Ecto neural progenitor cell (in vitro differentiated cells): ENCODE data around the gene TAF10.

Experiments used
- DNase-seq: peaks from one replicate; pipeline ENCODE4 v3.0.0-alpha.2; 2018; ENCODE audit warnings: low spot score

Gene TAF10

DNA sequence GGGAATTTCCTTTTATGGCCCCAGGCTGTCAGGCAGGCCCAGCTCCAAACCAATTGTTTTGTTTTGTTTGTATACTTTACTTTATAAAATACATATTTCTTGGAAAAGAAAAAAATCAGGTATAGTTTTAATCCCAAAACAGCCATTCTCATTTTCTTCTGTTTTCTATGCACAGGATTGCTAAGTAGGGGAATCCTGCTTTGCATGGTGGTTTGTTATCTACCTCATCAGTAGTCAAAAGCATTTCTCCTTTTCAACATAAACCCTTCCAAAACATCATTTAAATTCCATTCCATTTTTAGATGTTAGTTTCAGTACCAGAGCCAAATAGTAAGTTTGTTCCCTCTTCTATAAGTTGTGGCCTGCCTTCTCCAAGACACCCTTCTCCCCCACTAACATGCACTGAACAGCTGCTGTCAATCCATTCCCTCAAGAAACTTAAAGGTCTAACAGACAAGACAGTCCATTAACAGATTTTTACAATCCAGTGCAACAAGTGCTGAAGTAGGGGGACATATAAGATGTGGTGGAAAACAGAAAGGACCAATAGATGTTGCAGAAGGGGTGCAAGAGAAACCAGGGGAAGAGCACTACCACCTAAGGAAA lies 4.7 kb downstream of the TAF10 start:
- peak; percentile 6 for DNase-seq

DNA sequence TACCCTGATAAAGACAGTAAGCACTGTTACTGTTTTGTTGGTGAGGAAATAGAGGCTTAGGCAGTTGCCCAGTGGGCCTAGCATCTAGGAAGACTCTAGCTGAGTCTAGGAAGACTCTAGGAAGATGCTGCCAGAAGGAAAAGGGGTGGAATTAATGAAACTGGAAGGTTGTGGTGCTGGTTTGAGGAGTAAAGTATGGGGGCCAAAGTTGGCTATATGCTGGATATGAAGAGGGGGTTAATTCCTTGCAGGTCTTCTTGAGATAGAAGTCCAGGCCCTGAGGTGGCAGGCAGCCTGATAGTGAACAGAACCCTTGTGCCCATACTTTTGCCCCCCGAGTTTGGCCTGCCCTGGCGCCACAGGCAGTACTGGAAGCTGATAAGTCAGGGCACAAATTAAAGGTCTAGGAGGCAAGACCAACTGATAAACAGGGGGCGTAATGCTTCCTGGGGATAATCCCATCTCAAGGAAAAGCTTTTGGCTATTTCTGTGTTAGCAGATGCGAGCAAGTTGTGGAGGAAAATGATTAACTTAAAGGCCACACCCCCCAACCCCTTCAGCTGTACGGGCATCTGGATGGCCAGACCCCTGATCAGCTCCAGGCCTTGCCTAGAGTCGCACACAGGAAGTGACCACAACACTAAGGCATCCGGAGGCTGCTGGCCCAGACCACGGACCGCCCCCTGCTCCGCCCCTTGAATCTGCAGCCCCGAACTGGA lies 5.4 kb downstream of the TAF10 start:
- DNase-seq, result peak; percentile 92

GRCh38 chr11:6604790-6605189 lies 7.2 kb downstream of the TAF10 start:
- DNase-seq, result peak; percentile 14

GRCh38 chr11:6604081-6604626 lies 7.9 kb downstream of the TAF10 start:
- peak; percentile 71 for DNase-seq

GRCh38 chr11:6603287-6604080 lies 8.5 kb downstream of the TAF10 start, which contains the start of the genes ILK and RRP8:
ILK (plus strand) TSS chr11:6603774; CDS start chr11:6604272, 498 bp downstream.
RRP8 (minus strand) TSS chr11:6603616; CDS start chr11:6603502, 114 bp downstream.
- peak; percentile 95 for DNase-seq

DNA sequence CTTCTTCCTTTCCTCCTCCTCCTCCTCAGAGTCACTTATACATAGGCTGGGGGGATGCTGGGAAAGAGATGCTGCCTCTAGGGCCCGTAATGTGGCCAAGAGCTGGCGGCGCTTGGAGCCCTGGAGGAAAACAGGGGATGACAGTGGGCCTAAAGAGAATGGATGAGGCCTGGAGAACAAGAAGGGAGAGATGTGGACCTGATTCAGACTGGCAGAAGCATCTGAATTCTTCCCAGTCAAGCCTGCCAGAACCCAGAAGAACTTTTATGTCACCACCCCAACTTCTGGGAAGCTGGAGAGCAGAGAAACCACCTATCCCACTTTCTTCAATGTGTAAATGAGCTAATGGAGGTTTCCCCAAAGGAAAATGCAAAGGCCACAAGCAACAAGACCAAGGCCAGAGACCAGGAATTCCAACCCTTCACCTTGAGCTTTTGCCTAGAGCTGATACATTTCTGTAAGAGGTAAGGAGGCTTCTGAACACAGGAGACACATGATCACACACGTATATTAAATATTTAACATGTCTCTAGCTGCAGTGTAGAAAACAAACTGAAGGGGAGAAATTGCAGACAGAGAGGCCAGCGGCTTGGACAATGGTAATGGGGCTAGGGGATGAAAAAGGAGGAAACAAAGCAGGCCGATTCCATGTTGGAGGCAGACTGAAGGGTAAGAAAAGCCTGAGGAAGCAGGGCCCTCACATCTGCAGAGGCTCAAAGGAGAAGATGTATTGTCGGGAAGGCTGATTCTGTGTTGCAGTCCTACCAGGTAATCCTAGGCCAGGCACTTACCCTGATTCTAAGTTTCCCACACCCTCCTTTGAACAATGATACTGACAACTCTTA lies 9.7 kb downstream of the TAF10 start:
- peak; percentile 34 for DNase-seq

GRCh38 chr11:6601041-6601461 lies 11.0 kb downstream of the TAF10 start:
- DNase-seq, result peak; percentile 30

DNA sequence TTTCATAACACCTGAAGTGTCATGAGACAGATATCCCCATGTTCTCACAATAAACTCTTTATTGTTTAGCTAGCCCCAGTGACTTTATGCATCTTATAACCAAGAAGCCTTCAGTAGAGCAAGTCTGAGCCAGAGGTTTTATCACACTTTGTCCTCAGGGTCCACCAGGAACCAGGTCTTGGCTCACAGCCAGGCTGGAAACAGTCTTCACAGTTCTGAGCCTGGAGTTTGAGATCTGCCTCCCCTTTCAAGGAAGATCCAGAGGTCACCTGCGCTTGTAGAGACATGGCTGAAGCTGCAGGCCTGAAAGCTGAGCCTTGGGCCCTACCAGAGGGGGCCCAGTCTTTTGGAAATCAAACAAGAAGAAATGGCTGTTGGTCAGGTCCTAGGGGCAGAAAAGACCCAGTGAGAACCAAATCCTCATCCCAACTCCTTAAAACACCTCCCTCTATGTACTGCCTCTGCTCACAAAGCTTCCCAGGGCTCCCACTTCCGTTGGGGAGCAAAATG lies 12.1 kb downstream of the TAF10 start:
- no peak for DNase-seq

DNA sequence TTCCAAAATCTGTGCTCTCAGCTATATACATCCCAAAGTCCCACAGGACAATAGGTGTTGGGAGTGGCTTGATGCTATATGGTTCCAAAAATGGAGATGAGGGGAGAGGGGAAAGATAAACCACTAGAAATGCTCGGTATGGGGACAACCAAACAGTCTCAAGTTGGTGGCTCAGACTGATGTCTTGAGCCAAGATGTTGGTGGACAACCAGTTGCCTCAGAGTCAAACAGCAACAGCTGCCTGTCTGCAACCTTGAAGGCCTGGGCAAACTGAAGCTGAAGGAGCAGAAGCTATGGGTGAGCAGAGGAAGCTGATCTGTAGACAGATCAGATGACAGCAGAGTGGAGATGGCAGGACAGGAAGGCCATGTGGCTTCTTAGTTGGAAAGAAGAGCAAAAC lies 12.6 kb downstream of the TAF10 start:
- DNase-seq, result no peak

- no peak for DNase-seq
These were observed 13.5 kb downstream of the TAF10 start for GRCh38 chr11:6598555-6598954.

DNA sequence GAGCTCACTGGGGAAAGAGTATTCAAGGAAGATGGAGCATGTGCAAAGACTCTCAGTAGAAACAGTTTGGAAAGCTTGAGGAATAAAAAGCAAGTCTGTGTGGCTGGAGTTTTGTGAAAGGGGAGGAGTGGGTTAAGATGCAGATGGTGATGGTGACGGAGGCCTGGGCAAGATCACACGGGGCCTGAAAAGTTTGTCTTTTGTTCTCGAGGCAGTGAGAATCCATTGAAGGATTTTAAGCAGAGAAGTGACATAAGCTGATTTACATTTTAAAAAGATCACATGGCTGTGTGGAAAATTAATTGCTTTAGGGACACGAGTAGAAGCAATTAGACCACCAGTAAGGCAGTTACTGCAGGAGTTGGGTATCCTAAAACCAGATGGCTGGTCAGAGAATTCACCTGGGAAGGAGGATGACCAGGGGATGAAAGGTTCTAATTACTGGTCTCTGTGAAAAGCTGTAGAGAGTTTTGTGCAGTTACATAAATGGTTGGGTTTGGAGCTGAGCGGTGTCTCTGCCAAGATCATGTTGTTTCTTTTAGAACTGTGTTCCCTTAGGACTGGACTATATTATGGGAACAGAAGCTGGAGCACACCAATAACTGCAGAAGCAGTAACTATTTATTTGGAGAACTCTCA lies 15.7 kb downstream of the TAF10 start:
- no peak for DNase-seq

GRCh38 chr11:6594142-6594768 lies 17.8 kb downstream of the TAF10 start:
- peak; percentile 22 for DNase-seq

DNA sequence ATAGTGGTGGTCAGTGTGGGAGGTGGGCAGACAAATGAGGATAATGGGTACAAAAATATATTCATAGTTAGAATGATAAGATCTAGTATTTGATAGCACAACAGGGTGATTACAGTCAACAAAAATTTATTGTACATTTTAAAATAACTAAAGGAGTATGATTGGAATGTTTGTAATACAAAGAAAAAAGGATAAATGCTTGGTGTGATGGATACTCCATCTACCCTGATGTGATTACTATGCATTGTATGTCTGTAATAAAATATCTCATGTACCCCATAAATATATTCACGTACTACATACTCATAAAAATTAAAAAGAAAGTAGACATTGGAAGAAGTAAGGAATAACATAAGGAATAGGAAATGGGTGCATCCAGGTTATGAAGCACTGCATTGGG lies 24.0 kb downstream of the TAF10 start:
- DNase-seq, result no peak

GRCh38 chr11:6587360-6587953 lies 24.6 kb downstream of the TAF10 start:
- peak; percentile 46 for DNase-seq

DNA sequence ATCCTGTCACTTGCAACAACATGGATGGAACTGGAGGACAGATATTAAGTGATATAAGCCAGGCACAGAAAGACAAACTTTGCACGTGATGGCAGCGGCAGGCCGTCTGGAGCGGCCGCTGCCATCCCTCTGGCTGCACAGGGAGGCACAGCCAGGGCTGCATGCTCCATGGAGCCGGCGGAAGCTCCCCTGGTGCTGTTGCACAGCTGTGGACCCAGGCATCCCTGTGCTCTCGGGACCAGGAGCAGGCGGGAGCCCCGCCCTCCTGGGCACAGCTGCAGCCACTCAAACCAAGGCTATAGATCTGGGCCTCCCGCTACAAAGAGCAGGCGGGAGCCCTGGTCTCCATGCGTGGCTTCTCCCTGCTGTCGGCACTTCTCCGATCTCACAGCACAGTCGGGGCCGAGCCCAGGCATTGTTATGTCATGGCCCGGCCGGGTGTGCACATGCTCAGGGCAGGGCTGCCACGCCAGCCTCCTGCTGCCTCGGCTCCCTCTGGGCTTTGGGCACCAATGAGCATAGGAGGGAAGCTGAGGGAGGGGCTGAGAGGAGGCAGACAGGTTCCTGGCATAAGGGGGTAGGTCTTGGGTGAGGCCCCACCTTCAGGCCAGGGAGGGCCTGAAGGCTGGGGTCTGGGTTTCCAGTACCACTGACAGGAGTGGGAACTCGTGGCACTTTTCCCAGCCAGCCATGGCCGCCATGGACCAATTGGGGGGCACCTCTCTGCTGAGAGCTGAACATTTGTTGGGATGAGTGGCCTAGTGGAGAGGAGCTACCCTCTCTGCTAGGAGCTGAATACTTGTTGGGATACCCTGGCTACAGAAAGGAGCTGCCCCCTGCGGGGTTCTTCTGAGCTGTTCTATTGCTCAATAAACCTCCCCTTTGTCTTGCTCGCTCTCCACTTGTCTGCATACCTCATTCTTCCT lies 25.3 kb downstream of the TAF10 start:
- DNase-seq, result peak; percentile 74

DNA sequence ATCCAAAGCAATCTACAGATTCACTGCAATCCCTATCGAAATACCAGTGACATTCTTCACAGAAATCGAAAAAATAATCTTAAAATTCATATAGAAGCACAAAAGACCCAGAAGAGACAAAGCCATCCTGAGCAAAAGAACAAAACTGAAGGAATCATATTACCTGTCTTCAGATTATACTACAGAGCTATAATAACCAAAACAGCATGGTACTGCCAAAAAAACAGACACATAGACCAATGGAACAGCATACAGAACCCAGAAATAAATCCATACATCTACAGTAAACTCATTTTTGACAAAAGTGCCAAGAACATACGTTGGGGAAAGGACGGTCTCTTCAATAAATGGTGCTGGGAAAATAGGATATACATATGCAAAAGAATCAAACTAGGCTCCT lies 27.5 kb downstream of the TAF10 start:
- no peak for DNase-seq

- no peak for DNase-seq
These were observed 28.4 kb downstream of the TAF10 start for GRCh38 chr11:6583584-6583983.

DNA sequence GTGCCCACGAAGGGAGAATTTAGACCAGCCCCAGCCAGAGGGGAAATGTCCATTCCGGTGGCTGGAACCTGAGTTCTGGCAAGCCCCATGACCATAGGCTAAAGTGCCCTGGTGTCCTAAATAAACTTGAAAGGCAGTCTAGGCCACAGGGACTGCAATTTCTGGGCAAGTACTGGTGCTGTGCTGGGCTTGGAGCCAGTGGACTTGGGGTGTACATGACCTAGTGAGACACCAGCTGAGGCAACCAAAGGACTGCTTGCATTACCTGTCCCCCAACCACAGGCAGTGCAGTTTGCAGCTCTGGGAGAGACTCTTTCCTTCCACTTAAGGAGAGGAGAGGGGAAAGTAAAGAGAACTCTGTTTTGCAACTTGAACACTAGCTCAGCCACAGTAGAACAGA lies 32.3 kb downstream of the TAF10 start:
- no peak for DNase-seq

DNA sequence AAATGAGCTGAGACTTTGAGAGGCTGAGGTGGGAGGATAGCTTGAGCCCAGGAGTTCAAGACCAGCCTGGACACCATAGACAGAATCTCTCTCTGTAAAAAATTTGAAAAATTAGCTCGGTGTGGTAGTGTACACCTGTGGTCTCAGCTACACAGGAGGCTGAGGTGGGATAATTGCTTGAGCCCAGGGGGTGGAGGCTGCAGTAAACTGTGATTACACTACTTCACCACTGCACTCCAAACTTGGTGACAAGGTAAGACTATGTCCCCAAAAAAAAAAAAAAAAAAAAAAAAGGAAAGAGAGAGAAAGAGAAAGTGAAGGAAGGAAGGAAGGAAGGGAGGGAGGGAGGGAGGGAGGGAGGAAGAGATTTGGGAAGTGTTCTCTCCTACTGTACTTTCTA lies 33.9 kb downstream of the TAF10 start:
- no peak for DNase-seq
